Keratinocyte (primary cell): ENCODE results near the gene CDC23. TPM values are rescaled to one million over a fixed set of nuclear protein-coding genes. Genes with fewer than 3 reads are reported as not detected.
"Not testable (repeated sequence)": the region's sequence is repeated elsewhere in the genome, so short reads cannot be mapped to it uniquely, and the experiment has no call there.

Experiments used
- DNase-seq: peaks from one replicate; pipeline ENCODE4 v3.0.0-alpha.2; 2011; ENCODE audit warnings: low read depth, missing footprints, low spot score
- FAIRE-seq: peaks from 2 replicates; lab custom pipeline; 2011; peaks lifted over from hg19 to GRCh38; lab: Jason Lieb, UNC
- H2AFZ ChIP-seq: 2 replicates; pipeline ENCODE4 v1.6.0; 2012; ENCODE audit warnings: low read length, control low read depth, inconsistent platforms; ENCODE audit not compliant: control insufficient read depth
- H3K27ac ChIP-seq: 2 replicates; pipeline ENCODE4 v1.5.1; 2011; ENCODE audit warnings: low read length; ENCODE audit not compliant: control insufficient read depth, insufficient read depth
- H3K27me3 ChIP-seq: 3 replicates; pipeline ENCODE4 v1.6.0; 2011; ENCODE audit warnings: low read length; ENCODE audit not compliant: control insufficient read depth, insufficient read depth; ENCODE audit errors: extremely low read depth
- H3K36me3 ChIP-seq, 2 experiments: 2 replicates in 1 of 2; 3 replicates in 1 of 2; pipeline ENCODE4 v1.5.1; 2011; ENCODE audit warnings: low read length in 2 of 2, mild to moderate bottlenecking in 1 of 2; ENCODE audit not compliant: control insufficient read depth in 2 of 2, insufficient read depth in 2 of 2; ENCODE audit errors: extremely low read depth in 1 of 2
- H3K4me1 ChIP-seq: 3 replicates; pipeline ENCODE4 v1.5.1; 2011; ENCODE audit warnings: low read length; ENCODE audit not compliant: control insufficient read depth, insufficient read depth; ENCODE audit errors: extremely low read depth
- H3K4me2 ChIP-seq: 3 replicates; pipeline ENCODE4 v1.6.0; 2011; ENCODE audit warnings: low read depth, low read length; ENCODE audit not compliant: control insufficient read depth, insufficient read depth; ENCODE audit errors: extremely low read depth
- H3K4me3 ChIP-seq, 3 experiments: fragments of 200-600 bp in 1 of 3; sonication (generic) in 1 of 3; 2 replicates in 2 of 3; 3 replicates in 1 of 3; pipeline ENCODE4 v1.5.1; 2011 to 2016; ENCODE audit warnings: low read length in 3 of 3, mild to moderate bottlenecking in 3 of 3, control low read depth in 2 of 3, inconsistent platforms in 1 of 3, low read depth in 1 of 3, mixed read lengths in 1 of 3, mixed run types in 1 of 3, moderate library complexity in 1 of 3; ENCODE audit not compliant: control insufficient read depth in 2 of 3, insufficient read depth in 2 of 3; ENCODE audit errors: extremely low read depth in 1 of 3
- H3K79me2 ChIP-seq: 2 replicates; pipeline ENCODE4 v1.6.0; 2012; ENCODE audit warnings: low read length; ENCODE audit not compliant: control insufficient read depth, insufficient read depth
- H3K9ac ChIP-seq: 3 replicates; pipeline ENCODE4 v1.6.0; 2011; ENCODE audit warnings: low read length; ENCODE audit not compliant: control insufficient read depth, insufficient read depth; ENCODE audit errors: extremely low read depth
- H3K9me1 ChIP-seq: 3 replicates; pipeline ENCODE4 v1.6.0; 2011; ENCODE audit warnings: low read length; ENCODE audit not compliant: control insufficient read depth, insufficient read depth; ENCODE audit errors: extremely low read depth
- H3K9me3 ChIP-seq: 2 replicates; pipeline ENCODE4 v1.5.1; 2012; ENCODE audit warnings: low read depth, low read length; ENCODE audit not compliant: control insufficient read depth
- H4K20me1 ChIP-seq: 3 replicates; pipeline ENCODE4 v1.6.0; 2011; ENCODE audit warnings: low read length; ENCODE audit not compliant: control insufficient read depth, insufficient read depth; ENCODE audit errors: extremely low read depth
- EZH2 ChIP-seq: IDR thresholded peaks from one replicate; pipeline ENCODE4 v1.6.1; 2012; ENCODE audit warnings: inconsistent platforms, mild to moderate bottlenecking, low read length, moderate library complexity
- dilution Hi-C: fragments of 300-500 bp; cut with MboI; formaldehyde crosslinking; loops from one replicate; pipeline ENCODE4 v1.7.0; 2020; ENCODE audit warnings: low sequenced_read_pairs; ENCODE audit not compliant: extremely low pct_ligation_motif_present
- polyA plus RNA-seq, 5 experiments: library from polyadenylated mRNA; depleted of rRNA in 3 of 5; stranded (reverse) in 3 of 5; stranded (forward) in 1 of 5; unstranded in 1 of 5; fragments of >200 nt; gene quantifications; 1 replicate in 1 of 5; 2 replicates in 3 of 5; 3 replicates in 1 of 5; pipeline versions ENCODE4 v1.2.1 to v1.2.3, GENCODE V29; 2011 to 2012; ENCODE audit warnings: missing spikeins in 2 of 5, low read depth in 1 of 5, low replicate concordance in 1 of 5
- TF ChIP-seq, protein P1 (sequence below), 3 experiments: IDR thresholded peaks in 1 of 3; conservative IDR thresholded peaks in 1 of 3; optimal IDR thresholded peaks in 1 of 3; 2 replicates in 2 of 3; 3 replicates in 1 of 3; pipeline versions ENCODE3 to v1.5.1; 2011; ENCODE audit warnings: low read length in 3 of 3, mild to moderate bottlenecking in 3 of 3, moderate library complexity in 2 of 3, control low read depth in 1 of 3, inconsistent platforms in 1 of 3; ENCODE audit not compliant: insufficient read depth in 2 of 3; ENCODE audit errors: extremely low read depth in 1 of 3

CDC23 gene
- polyA plus RNA-seq, 1 donor (not counting 4 experiments of a cell fraction or from before 2014, with no cell fraction given), result 40.2 TPM

DNA sequence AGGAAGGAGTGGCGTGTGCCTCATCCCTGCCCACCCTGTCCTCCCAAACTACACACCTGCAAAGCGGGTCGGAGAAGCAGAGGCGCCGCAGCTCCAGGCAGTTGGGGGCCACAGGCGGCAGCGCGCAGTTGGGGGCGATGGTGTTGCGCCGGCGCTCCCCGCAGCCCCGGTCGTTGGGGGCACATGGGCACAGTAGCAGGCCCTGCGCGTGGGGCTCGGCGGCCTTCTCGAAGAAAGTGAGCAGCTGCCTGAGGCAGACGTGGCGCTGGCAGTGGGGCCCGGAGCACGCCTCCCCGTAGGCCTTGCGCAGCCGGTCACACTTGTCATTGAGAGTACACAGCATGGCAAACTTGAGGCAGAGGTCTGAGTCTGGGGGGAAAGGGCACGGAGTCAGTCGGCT is 44.5 kb upstream of the CDC23 start:
- no peak for FAIRE-seq
- H4K20me1 ChIP-seq, result no peaks in the 10 kb centered on the region
- TF ChIP-seq EZH2, result no peak
- TF ChIP-seq, protein P1, sequence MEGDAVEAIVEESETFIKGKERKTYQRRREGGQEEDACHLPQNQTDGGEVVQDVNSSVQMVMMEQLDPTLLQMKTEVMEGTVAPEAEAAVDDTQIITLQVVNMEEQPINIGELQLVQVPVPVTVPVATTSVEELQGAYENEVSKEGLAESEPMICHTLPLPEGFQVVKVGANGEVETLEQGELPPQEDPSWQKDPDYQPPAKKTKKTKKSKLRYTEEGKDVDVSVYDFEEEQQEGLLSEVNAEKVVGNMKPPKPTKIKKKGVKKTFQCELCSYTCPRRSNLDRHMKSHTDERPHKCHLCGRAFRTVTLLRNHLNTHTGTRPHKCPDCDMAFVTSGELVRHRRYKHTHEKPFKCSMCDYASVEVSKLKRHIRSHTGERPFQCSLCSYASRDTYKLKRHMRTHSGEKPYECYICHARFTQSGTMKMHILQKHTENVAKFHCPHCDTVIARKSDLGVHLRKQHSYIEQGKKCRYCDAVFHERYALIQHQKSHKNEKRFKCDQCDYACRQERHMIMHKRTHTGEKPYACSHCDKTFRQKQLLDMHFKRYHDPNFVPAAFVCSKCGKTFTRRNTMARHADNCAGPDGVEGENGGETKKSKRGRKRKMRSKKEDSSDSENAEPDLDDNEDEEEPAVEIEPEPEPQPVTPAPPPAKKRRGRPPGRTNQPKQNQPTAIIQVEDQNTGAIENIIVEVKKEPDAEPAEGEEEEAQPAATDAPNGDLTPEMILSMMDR (optimal IDR thresholded peaks at IDR 0.05 in 1 of 3, IDR thresholded peaks at IDR 0.05 in 1 of 3, conservative IDR thresholded peaks at IDR 0.05 in 1 of 3; ENCODE audit: extremely low read depth in 1 of 3, insufficient read depth in 2 of 3, low read length in 3 of 3), result no peak
- no peak overlapping the region for H2AFZ ChIP-seq
- no peak overlapping the region for H3K4me2 ChIP-seq
- no peaks in the 10 kb centered on the region for H3K9me1 ChIP-seq
- H3K4me1 ChIP-seq, result no peaks in the 10 kb centered on the region
- no peak overlapping the region for H3K27ac ChIP-seq
- H3K36me3 ChIP-seq, result no peaks in the 10 kb centered on the region
- no peak for DNase-seq
- no peaks in the 10 kb centered on the region for H3K79me2 ChIP-seq
- no peak overlapping the region for H3K4me3 ChIP-seq
- H3K27me3 ChIP-seq, result peaks cover 7% of the 10 kb centered on the region
- no peaks in the 10 kb centered on the region for H3K9me3 ChIP-seq
- H3K9ac ChIP-seq, result no peak overlapping the region
- dilution Hi-C loops, result no loop called here

DNA sequence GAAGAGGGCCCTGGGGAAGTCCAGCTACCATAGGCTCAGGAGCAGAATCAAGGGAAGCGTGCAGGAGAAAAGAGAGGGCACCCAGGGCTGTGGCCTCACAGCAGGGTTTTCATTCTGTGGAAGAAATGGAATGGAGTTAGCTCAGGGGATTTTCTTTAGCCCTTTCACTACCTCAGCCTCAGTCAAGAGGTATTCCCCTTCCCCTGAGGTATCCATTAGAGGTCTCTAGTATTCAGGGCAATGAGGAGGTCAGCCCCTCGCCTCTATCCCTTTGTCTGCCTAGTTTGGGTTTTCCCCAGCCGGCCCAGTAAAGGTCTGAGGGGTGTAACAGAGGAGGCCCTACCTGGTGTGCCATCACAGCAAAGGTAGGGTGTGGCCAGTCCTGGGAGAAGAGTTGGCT is 39.8 kb upstream of the CDC23 start:
- H4K20me1 ChIP-seq, result no peaks in the 10 kb centered on the region
- no peaks in the 10 kb centered on the region for H3K9me3 ChIP-seq
- DNase-seq (no peak), FAIRE-seq (no peak)
- no peaks in the 10 kb centered on the region for H3K79me2 ChIP-seq
- dilution Hi-C loops, result no loop called here
- H3K4me2 ChIP-seq, result no peak overlapping the region
- H3K27ac ChIP-seq, result no peak overlapping the region
- H3K9me1 ChIP-seq, result no peaks in the 10 kb centered on the region
- no peak for TF ChIP-seq EZH2
- TF ChIP-seq, protein P1 (optimal IDR thresholded peaks at IDR 0.05 in 1 of 3, IDR thresholded peaks at IDR 0.05 in 1 of 3, conservative IDR thresholded peaks at IDR 0.05 in 1 of 3; ENCODE audit: extremely low read depth in 1 of 3, insufficient read depth in 2 of 3, low read length in 3 of 3), result no peak
- H3K9ac ChIP-seq, result no peak overlapping the region
- H3K27me3 ChIP-seq, result peaks cover 4% of the 10 kb centered on the region
- H2AFZ ChIP-seq, result no peak overlapping the region
- no peak overlapping the region for H3K4me3 ChIP-seq
- H3K4me1 ChIP-seq, result no peaks in the 10 kb centered on the region
- no peaks in the 10 kb centered on the region for H3K36me3 ChIP-seq

DNA sequence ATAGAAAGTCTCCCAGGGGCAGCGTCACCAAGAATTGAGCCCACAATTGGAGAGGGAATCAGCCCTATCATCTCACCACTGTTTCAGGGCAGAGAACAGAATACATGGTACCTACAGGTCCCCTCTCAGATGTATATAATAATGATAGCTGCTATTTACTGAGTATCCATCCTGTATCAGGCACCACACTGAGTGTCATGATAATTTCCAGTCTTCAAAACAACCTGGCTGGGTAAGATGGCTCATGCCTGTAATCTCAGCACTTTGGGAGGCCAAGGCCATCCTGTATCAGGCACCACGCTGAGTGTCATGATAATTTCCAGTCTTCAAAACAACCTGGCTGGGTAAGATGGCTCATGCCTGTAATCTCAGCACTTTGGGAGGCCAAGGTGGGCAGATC is 34.7 kb upstream of the CDC23 start:
- H3K9me3 ChIP-seq, FAIRE-seq, H4K20me1 ChIP-seq, H3K79me2 ChIP-seq, H3K36me3 ChIP-seq, H3K9me1 ChIP-seq, H3K4me3 ChIP-seq, H3K27ac ChIP-seq, H3K4me1 ChIP-seq, H2AFZ ChIP-seq, dilution Hi-C loops, DNase-seq, H3K4me2 ChIP-seq, H3K9ac ChIP-seq: not testable (repeated sequence)
- H3K27me3 ChIP-seq, result peaks cover 14% of the 10 kb centered on the region
